GM19351 (cell line): Measurements from ENCODE around the gene EEF1G.

Experiments used
- ATAC-seq: cut with Tn5 transposase; IDR thresholded peaks from one replicate; pipeline ENCODE4 v1.9.1; 2021; ENCODE audit warnings: mild to moderate bottlenecking, moderate library complexity; ENCODE audit not compliant: unreplicated experiment

Gene EEF1G

DNA sequence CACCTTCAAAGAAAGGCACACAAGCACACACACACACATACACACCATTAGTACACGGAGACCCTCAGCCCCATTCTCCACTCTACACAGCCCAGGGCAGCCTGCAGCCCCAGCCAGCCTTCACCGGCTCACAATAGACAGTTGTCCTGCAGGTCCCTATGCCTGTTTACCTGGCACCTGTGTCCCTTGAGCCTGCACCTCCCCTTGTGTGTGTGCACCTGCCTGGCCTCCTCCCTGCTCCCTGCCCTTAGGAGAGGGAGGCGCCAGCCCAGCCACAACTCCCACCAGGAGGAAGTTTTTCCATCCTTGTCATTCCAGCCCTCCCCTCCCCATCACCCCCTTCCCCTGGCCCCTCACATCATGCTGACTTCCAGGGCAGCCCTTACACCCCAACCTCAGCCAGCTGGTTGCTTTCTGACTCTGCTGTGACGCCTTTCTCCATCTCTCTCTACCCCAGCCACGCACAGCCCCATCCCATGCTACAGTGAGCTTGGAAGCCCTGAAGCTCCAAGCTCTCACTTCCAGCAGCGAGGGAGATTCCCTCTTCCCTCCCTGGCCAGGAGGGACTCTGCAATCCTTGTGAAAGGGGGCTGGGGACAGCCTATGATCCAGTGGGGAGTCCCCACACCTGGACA, 31.5 kb downstream of the EEF1G start:
- no peak for ATAC-seq

DNA sequence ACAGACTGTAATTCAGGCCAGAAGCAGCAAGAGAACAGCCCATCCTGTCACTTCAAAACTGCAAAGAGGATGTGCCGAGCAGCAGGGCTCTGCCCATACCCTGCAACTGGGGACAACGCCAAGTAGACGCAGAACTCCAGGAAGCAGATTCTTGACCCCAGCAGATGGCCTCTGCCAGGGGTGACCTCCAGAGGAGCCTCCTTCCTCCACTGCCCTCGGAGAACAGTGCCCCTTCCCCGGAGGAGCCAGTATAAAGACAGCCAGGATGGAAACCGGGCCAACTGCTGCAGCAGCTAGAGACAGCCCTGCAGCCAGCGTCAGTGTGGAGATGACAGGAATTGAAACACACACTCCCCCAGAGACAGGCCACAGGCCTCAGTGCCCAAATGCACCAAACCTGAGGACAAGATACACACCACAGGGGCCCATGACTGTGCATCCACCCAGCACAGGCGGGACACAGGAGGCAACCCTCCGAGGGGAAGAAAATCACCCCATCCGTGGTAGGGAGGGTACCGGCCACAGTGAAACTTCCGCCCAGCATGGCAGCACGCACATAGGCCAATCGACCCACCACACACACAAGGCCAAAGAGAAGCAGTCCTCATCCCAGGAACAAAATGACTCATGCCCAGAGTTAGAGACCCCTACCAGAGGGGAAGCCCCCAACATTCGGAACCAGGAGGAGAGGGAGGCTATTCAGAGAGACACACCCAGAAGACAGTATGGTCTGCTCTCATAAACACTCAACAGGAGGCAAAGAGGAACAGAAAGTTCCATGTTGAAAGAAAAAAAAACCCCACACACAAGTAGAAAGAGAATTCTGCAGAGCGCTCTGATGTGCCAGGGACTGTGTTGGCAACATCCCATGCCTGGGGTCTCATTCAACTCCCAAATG, 32.6 kb downstream of the EEF1G start:
- ATAC-seq, result peak; percentile 58

DNA sequence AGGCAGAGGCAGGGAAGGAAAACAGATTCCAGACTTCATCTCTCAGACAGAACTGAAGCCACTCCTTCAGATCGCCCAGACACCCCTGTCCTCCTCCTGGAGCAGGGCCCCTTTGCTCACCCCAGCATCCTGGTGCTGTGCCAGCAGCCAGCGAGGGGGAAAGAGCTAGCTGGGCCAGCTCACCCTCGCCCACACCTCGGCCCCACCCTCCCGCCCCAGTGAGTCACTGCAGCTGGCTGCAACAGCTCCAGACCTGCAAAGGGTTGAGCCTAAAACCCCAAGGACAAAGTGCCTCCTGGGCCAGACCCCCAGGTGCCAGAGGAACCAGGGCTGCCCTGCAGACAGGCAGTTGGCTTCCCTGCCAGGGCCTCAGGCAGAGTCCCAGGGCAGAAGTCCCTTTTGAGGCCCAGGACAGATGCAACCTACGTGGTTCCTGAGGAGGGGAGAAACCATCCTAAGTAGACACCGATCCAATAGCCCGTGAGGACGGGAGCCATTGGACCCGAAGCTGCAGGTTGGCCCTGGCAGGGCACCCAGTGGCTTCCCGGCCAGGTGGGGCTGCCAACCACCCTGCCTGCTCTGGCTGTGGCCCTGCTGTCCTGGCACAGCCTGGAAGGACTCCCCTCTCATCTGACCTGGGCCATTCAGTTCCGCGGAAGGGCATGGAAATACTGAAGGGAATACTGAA, 34.3 kb downstream of the EEF1G start:
- no peak for ATAC-seq

DNA sequence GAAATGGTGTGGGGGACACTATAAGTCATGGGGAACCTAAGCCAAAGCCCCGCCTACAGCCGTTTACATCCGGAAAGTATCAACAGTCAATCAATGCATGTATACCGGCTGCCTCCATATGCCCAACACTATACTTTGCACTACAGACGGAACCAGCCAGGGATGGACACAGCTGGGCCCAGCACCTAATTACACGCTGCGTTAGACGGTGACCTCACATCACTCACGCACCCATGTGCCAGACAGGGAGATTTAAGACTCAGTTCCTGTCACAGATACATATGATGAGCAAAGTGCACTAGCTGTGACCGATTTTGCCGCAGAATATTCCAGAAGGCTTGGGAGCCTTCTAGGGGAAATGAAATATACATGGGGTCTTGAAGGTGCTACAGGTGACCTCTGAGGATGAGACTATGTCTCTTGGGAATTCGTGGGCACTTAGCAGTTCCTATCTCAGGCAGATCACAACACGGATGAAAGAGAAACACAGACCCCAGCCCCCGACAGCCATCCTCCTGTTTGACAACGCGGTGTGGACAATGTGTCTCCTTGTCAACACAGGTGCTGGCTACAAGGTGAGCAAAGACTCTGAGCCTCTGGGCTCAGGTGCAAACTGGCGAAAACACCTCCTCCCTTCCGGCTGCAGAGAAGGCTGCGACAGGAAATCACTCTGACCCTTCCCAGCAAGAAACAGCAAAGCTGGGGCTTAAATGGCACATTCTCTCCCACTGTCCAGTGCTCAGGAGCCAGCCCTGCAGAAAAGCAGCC, 35.0 kb downstream of the EEF1G start:
- ATAC-seq, result no peak

DNA sequence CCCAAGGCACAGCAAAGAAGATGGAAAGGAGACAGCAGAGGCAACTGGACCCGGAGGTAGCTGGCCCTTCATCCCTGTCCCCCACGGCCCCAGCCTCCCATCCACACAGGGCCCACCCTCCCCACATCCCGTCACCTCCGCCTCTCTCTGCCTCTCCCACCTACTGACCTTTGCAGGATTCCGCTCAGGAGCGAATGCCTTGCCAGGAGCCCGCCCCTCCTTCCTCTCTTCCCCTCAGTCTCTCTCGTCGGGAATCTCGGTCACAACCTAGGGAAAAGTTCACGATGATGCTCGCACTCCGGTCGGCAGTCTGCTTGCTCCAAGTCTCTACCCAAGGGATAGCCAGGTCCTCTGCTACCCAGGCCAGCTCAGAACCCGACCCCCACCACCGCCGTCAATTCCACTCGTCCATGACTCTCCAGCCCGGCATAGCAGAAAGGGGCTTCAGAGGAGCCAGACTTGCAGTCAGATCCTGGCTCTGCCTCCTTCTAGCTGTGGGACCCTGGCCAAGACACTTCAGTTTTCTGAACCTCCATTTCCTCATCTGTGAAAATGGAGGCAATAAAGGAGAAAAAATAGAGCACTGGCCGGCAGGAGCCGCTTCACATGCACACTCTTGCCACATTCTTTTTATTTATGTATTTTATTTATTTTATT, 37.3 kb downstream of the EEF1G start:
- ATAC-seq, result no peak

DNA sequence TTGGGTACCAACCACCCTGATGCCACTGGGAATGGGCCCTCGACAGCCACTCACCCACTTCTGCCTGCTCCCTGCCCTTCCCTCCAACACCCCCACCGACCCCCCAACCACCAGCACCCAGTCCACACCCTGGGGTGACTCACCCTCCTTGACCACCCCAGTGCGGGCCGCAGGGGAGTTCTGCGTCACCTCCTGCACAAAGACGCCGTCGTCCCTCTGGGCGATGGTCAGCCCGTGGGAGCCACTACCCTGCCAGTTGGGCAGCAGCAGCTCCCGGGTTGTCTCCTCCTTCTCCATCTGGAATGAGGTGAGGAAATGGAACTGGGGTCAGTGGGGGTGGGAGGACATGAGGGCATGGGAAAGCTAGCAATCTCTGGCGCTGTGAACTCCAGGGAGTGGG, 37.9 kb downstream of the EEF1G start:
- ATAC-seq, result no peak

DNA sequence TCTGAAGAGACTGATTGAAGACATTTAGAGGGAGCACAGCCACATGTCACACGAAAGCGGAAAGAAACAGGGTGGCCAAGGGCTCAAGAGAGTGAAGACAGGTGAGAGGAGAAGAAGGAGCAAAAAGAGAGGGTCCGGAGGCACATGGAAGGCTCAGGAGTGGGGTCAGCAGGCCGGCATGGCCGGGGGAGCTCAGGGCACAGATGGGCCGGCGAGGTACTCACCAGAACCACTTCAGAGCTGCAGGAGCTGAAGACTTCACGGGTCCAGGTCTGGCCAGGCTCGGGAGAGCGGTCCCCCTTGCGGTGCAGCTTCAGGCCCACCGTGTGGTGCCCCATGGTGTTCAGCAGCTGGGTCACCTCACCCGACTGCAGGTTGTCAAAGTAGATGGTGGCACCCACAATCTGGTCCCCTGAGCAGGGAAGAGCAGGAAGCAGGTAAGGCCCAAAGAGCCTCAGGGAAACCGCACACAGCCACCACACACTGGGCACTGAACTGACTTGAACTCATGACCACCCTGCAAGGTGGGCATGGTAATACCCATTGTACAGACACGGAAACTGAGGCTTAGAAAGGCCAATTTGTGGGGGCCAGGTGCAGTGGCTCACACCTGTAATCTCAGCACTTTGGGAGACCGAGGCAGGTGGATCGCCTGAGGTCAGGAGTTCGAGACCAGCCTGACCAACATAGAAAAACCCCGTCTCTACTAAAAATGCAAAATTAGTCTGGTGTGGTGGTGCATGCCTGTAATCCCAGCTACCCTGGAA, 38.7 kb downstream of the EEF1G start:
- ATAC-seq, result no peak

DNA sequence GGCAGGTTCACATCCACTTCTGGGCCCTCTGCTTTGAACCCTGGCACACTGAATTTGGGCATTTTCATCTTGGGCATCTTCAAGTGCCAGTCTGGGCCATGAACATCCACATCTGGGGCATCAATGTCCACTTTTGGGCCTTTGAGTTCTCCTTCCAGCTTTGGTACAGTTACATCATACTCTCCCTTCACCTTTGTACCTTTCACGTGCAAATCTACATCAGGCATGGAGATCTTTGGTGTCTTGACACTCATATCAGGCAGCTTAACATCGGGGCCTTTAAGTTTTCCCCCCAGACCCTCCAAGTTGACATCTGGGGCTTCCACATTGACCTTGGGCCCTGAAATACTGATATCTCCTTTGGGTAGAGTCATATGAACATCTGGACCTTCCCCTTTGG, 41.6 kb downstream of the EEF1G start:
- ATAC-seq, result no peak

DNA sequence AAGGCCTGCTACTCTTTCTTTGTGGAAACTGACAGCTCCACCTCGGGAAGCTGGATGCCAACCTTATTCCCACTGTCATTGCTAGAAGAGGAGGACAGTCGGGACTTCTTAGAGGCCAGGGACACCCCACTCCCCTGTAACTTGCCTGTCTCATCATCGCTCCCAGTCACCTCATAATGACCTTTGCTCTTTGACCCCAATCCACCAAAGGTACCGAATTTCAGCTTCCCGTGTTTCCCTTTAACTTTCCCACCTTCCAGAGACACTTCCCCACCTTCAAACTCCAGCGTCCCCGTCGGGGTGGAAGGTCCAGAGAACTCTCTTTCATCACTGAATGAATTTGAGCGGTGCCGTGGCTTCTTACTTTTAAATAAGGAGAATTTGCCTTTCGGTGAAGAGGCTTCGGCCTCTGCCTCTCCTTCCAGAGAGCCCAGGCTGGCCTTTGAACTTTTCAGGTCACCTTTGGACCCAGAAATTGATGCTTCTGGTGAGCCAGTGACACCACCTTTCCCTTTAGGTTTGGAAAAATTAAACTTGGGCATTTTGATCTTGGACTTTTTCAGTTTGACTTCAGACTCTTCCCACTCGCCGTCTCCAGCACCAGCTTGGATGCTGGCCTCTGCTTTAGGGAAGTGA, 56.8 kb downstream of the EEF1G start:
- no peak for ATAC-seq

DNA sequence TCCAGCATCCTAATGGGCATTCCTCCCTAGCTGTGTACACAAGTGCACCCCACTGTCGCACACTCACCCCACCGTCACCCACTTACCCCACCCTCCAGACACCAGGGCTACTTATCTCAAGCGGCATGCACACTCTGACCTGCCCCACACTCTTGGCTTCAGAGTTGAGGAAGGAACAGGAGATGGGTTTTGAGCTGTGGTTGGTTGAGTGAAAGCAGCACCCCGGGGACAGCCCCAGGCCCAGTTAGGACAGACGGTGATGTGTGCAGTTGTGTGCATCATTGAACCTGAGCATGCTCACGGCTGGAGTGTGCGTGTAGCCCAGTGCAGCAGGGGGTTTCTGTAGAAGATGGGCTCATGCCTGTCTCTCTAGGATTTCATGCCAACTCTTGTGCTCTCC, 59.5 kb downstream of the EEF1G start:
- ATAC-seq, result peak; percentile 70

DNA sequence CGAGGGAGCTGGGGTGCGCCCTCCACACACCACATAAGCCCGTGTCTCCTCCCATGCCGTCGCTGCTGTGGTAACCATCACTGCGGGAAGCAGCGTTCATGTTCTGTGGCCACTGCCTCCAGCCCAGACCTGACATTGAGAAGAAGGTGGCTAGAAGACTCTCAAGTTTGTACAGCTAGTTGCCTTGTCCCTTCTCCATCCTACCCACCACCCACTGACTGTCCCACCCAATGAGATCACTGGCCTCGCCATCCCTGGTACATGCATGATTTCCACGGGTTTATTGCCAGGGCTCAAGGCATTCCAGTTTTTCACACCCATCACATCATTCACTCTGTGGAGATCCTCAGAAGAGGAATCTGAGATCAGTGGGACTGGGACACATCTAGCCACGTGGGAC, 60.1 kb downstream of the EEF1G start:
- ATAC-seq, result no peak

DNA sequence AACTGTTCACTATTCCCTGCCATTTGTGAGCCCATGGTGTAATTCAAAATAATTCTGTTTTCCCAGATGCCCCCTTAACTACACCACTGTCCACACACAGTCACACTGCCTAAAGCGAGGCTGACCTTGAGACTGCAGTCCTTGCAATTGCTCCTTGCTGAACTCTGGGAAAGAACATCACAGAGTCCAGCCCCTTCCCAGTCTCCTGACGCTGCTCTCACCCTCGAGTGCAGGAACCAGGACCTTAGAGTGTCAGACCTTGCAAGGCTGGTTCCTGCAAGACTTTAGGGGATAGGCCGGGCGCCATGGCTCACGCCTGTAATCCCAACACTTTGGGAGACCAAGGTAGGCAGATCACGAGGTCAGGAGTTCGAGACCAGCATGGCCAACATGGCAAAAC, 60.7 kb downstream of the EEF1G start:
- ATAC-seq, result no peak
